Liver (tissue), 9 donors: ENCODE measurements around the gene SYT14. TPM values are rescaled to one million over a fixed set of nuclear protein-coding genes. Genes with fewer than 3 reads are reported as not detected.

ENCODE experiments used
- DNase-seq: peaks from one replicate; pipeline ENCODE4 v3.0.0-alpha.2; 2017; ENCODE audit warnings: low spot score
- H3K27ac ChIP-seq, 2 donors: one replicate each; pipeline ENCODE4 v1.7.0; 2013; ENCODE audit warnings: inconsistent platforms in 2 of 2, low read length in 2 of 2, control low read depth in 1 of 2, low read depth in 1 of 2, mild to moderate bottlenecking in 1 of 2
- H3K27me3 ChIP-seq, 4 donors: one replicate each; pipeline versions ENCODE4 v1.6.1 to v1.7.0; 2013; ENCODE audit warnings: low read length in 3 of 4, inconsistent platforms in 1 of 4, mild to moderate bottlenecking in 1 of 4, moderate library complexity in 1 of 4; ENCODE audit not compliant: control insufficient read depth in 4 of 4, insufficient read depth in 4 of 4
- H3K36me3 ChIP-seq, 4 donors: one replicate each; pipeline versions ENCODE4 v1.6.1 to v1.7.0; 2013; ENCODE audit warnings: low read length in 3 of 4, mild to moderate bottlenecking in 3 of 4, low read depth in 1 of 4, moderate library complexity in 1 of 4; ENCODE audit not compliant: control insufficient read depth in 4 of 4, insufficient read depth in 3 of 4
- H3K4me1 ChIP-seq, 4 donors: one replicate each; pipeline versions ENCODE4 v1.6.1 to v1.7.0; 2013; ENCODE audit warnings: low read length in 3 of 4, mild to moderate bottlenecking in 3 of 4, moderate library complexity in 1 of 4; ENCODE audit not compliant: control insufficient read depth in 4 of 4, insufficient read depth in 4 of 4
- H3K4me3 ChIP-seq, 3 donors: one replicate each; pipeline versions ENCODE4 v1.6.1 to v1.7.0; 2013; ENCODE audit warnings: low read length in 3 of 3, control low read depth in 1 of 3, low read depth in 1 of 3, mild to moderate bottlenecking in 1 of 3
- H3K9ac ChIP-seq, 2 donors: one replicate each; pipeline ENCODE4 v1.7.0; 2013; ENCODE audit warnings: low read length in 2 of 2, mild to moderate bottlenecking in 2 of 2, moderate library complexity in 2 of 2, control low read depth in 1 of 2, low read depth in 1 of 2
- H3K9me3 ChIP-seq, 4 donors: one replicate each; pipeline versions ENCODE4 v1.6.1 to v1.7.0; 2013; ENCODE audit warnings: low read length in 3 of 4; ENCODE audit not compliant: control insufficient read depth in 4 of 4
- ATF3 ChIP-seq: IDR thresholded peaks from 2 replicates; pipeline ENCODE4 v1.6.1; 2016; ENCODE audit warnings: antibody characterized with exemption
- CTCF ChIP-seq: fragments of 150-350 bp; IDR thresholded peaks from 2 replicates; pipeline ENCODE4 v1.5.1; 2017; ENCODE audit warnings: improper control_type of control experiment, low read depth, low read length; ENCODE audit not compliant: missing input control
- EGR1 ChIP-seq, 2 donors: IDR thresholded peaks; 2 replicates each; pipeline ENCODE4 v1.6.1; 2016 to 2018; ENCODE audit warnings: antibody characterized with exemption in 2 of 2, low read depth in 2 of 2
- FOXA1 ChIP-seq: IDR thresholded peaks from 2 replicates; pipeline ENCODE4 v1.6.1; 2016; ENCODE audit warnings: antibody characterized with exemption
- GABPA ChIP-seq, 2 donors: IDR thresholded peaks in 1 of 2; conservative IDR thresholded peaks in 1 of 2; 2 replicates each; pipeline ENCODE4 v1.6.1; 2016; ENCODE audit warnings: antibody characterized with exemption in 2 of 2, mild to moderate bottlenecking in 1 of 2, moderate library complexity in 1 of 2
- HNF4G ChIP-seq: IDR thresholded peaks from 2 replicates; pipeline ENCODE4 v1.6.1; 2016; ENCODE audit warnings: antibody characterized with exemption
- JUND ChIP-seq, 2 donors: IDR thresholded peaks; 2 replicates each; pipeline ENCODE4 v1.6.1; 2016; ENCODE audit warnings: antibody characterized with exemption in 2 of 2
- NR2F2 ChIP-seq: IDR thresholded peaks from 2 replicates; pipeline ENCODE4 v1.6.1; 2016; ENCODE audit warnings: antibody characterized with exemption
- RAD21 ChIP-seq, 2 donors: IDR thresholded peaks; 2 replicates each; pipeline ENCODE4 v1.6.1; 2016; ENCODE audit warnings: antibody characterized with exemption in 2 of 2, mild to moderate bottlenecking in 2 of 2
- RXRA ChIP-seq, 2 donors: IDR thresholded peaks; 2 replicates each; pipeline ENCODE4 v1.6.1; 2017 to 2018; ENCODE audit warnings: antibody characterized with exemption in 2 of 2, mild to moderate bottlenecking in 1 of 2
- SP1 ChIP-seq: IDR thresholded peaks from 2 replicates; pipeline ENCODE4 v1.6.1; 2018; ENCODE audit warnings: antibody characterized with exemption, mild to moderate bottlenecking
- TAF1 ChIP-seq: conservative IDR thresholded peaks from 2 replicates; pipeline ENCODE4 v1.6.1; 2016; ENCODE audit warnings: antibody characterized with exemption, mild to moderate bottlenecking
- ZBTB33 ChIP-seq: IDR thresholded peaks from 2 replicates; pipeline ENCODE4 v1.6.1; 2016; ENCODE audit warnings: antibody characterized with exemption
- WGBS: extraction: QIAGEN DNeasy Blood & Tissue Kit; methylation state at CpG from one replicate; pipeline ENCODE4 v1.1.7; 2013; 5-methylcytosine and 5-hydroxymethylcytosine counted together
- polyA plus RNA-seq, 2 donors: library from polyadenylated mRNA; stranded (reverse) in 1 of 2; unstranded in 1 of 2; fragments of 200-250 nt in 1 of 2; fragments of >200 nt in 1 of 2; fragmentation: Nextera tagmentation in 1 of 2; extraction: Ambion mirVana in 1 of 2; gene quantifications; one replicate each; pipeline versions ENCODE4 v1.2.1 to v1.2.3, GENCODE V29; 2013 to 2015
- total RNA-seq, 2 donors: library from RNA; depleted of rRNA; stranded (reverse); fragments of >200 nt; gene quantifications; one replicate each; pipeline ENCODE4 v1.2.3, GENCODE V29; 2014
- TF ChIP-seq, protein P1 (sequence below): IDR thresholded peaks from 2 replicates; pipeline ENCODE4 v1.6.1; 2016; ENCODE audit warnings: antibody characterized with exemption, mild to moderate bottlenecking
- donor health status: healthy.
- donor health status: healthy.
- donor health status: healthy.
- donor health status: healthy.
- donor health status: healthy.

The SYT14 gene
- total and polyA plus RNA-seq, 4 donors = not detected

DNA sequence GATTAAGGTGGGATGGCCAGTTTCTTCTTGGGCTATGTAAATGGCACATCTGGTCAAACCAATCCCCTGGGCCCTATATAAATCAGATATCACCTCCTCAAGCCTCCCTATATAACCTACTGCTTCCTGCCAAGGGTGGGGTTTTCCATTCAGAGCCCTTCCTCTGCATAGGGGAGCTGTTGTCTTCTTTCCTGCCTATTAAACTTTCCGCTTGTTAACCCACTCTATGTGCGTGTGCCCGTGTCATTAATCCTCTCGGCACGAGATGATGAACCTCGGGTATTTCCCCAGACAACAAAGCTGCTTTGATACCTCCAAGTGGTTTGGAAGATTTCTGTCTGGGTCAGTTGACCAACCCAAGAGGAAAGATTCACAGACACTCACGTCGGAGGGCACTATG, 275.3 kb downstream of the SYT14 start:
- no peak overlapping the region for H3K4me3 ChIP-seq
- no peaks in the 10 kb centered on the region for H3K4me1 ChIP-seq
- DNase-seq = no peak
- no peaks in the 10 kb centered on the region for H3K36me3 ChIP-seq
- no peak overlapping the region for H3K27ac ChIP-seq
- H3K9me3 ChIP-seq = no peaks in the 10 kb centered on the region
- peaks cover 0 to 3% (median 0%) of the 10 kb centered on the region in 4 donors for H3K27me3 ChIP-seq
- 85% methylated on average over 8 of the region's 8 CpGs for WGBS
- TF ChIP-seq GABPA (IDR thresholded peaks at IDR 0.05 in 1 of 2, conservative IDR thresholded peaks at IDR 0.05 in 1 of 2) = no peak
- no peak for TF ChIP-seq ATF3
- no peak for TF ChIP-seq RXRA (IDR thresholded peaks at IDR 0.05)
- TF ChIP-seq ZBTB33 = no peak
- TF ChIP-seq EGR1 (IDR thresholded peaks at IDR 0.05; ENCODE audit: low read depth in 2 of 2) = no peak
- TF ChIP-seq SP1 = no peak
- no peak for TF ChIP-seq CTCF
- H3K9ac ChIP-seq = no peak overlapping the region

DNA sequence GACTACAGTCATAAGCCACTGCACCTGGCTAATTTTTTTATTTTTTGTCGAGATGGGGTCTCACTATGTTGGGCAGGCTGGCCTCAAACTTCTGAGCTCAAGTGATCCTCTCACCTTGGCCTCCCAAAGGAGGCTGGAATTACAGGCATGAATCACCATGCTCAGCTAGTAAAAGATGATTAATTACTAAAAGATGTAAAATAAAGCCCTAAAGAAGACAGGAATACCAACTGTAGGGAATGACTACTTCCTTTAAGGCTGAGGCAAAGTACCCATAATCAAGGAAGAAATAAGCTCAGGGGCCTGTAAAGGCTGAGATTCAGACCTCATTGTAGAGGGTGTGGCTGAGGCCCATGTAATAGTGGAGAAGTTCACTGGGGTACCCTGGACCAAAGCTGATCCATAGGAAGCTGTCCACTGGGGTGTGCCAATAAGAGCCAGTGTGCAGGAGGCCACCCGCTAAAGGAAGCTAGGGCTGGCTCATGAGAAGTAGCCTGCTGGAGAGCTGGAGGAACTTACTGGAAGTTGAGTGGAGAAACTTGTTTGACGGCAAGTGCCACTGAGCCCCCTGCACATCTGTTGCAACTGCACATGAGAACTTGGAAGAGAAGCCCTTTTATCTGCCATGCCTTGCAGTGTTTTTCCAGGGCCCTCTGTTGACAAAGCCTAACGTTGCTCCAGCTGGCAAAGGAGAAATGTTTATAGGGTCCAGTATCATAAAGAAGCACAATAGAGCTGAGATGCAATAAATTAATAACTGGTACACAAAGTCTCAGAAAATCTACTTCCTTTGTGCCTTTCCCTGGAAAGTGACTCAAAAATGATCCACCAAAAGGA, 276.8 kb downstream of the SYT14 start:
- Histone ChIP-seq H3K4me1 (no peaks in the 10 kb centered on the region), H3K9me3 (no peaks in the 10 kb centered on the region), H3K27me3 (peaks cover 0 to 3% (median 0%) of the 10 kb centered on the region in 4 donors), H3K4me3 (no peak overlapping the region), H3K9ac (no peak overlapping the region), H3K27ac (no peak overlapping the region), H3K36me3 (no peaks in the 10 kb centered on the region)
- TF ChIP-seq NR2F2 (no peak), CTCF (no peak), HNF4G (no peak), RXRA (IDR thresholded peaks at IDR 0.05) (no peak), SP1 (no peak), ATF3 (no peak), FOXA1 (no peak), JUND (IDR thresholded peaks at IDR 0.05) (no peak), TAF1 (no peak), RAD21 (IDR thresholded peaks at IDR 0.05) (no peak)
- TF ChIP-seq, protein P1, sequence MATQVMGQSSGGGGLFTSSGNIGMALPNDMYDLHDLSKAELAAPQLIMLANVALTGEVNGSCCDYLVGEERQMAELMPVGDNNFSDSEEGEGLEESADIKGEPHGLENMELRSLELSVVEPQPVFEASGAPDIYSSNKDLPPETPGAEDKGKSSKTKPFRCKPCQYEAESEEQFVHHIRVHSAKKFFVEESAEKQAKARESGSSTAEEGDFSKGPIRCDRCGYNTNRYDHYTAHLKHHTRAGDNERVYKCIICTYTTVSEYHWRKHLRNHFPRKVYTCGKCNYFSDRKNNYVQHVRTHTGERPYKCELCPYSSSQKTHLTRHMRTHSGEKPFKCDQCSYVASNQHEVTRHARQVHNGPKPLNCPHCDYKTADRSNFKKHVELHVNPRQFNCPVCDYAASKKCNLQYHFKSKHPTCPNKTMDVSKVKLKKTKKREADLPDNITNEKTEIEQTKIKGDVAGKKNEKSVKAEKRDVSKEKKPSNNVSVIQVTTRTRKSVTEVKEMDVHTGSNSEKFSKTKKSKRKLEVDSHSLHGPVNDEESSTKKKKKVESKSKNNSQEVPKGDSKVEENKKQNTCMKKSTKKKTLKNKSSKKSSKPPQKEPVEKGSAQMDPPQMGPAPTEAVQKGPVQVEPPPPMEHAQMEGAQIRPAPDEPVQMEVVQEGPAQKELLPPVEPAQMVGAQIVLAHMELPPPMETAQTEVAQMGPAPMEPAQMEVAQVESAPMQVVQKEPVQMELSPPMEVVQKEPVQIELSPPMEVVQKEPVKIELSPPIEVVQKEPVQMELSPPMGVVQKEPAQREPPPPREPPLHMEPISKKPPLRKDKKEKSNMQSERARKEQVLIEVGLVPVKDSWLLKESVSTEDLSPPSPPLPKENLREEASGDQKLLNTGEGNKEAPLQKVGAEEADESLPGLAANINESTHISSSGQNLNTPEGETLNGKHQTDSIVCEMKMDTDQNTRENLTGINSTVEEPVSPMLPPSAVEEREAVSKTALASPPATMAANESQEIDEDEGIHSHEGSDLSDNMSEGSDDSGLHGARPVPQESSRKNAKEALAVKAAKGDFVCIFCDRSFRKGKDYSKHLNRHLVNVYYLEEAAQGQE = no peak
- 63% methylated on average over 4 of the region's 4 CpGs for WGBS
- no peak for DNase-seq
